Hematopoietic multipotent progenitor cell treated with erythropoietin and hydrocortisone succinate and interleukin-3 and kit ligand, for 8 days (in vitro differentiated cells): ENCODE results near the gene CGB8.
"Not testable (repeated sequence)": the region's sequence is repeated elsewhere in the genome, so short reads cannot be mapped to it uniquely, and the experiment has no call there.

Experiments used
- DNase-seq: peaks from one replicate; pipeline ENCODE4 v3.0.0-alpha.2; 2015

Gene CGB8

GRCh38 chr19:49064768-49065611, 16.1 kb upstream of the CGB8 start, which contains the start of gene NTF4:
Gene NTF4, minus strand, starts transcription at chr19:49064818. Its CDS starts 2,821 bp downstream, at chr19:49061997.
- DNase-seq, result no peak

- no peak for DNase-seq
These were observed 15.2 kb upstream of the CGB8 start for GRCh38 chr19:49064029-49064629.

- no peak for DNase-seq
These were observed 12.5 kb upstream of the CGB8 start for GRCh38 chr19:49061445-49061844.

- no peak for DNase-seq
These were observed 12.1 kb upstream of the CGB8 start for GRCh38 chr19:49061000-49061399.

- no peak for DNase-seq
These were observed 10.1 kb upstream of the CGB8 start for GRCh38 chr19:49059053-49059452.

GRCh38 chr19:49058562-49058961, 9.7 kb upstream of the CGB8 start:
- no peak for DNase-seq

- no peak for DNase-seq
These were observed 8.8 kb upstream of the CGB8 start, which contains the start of gene CGB7 for GRCh38 chr19:49057636-49058234. Gene CGB7, minus strand, starts transcription at chr19:49057749. Its CDS starts 2,374 bp downstream, at chr19:49055375.

- DNase-seq, result not testable (repeated sequence)
These were observed 8.1 kb upstream of the CGB8 start for GRCh38 chr19:49056902-49057596.

GRCh38 chr19:49056101-49056901, 7.4 kb upstream of the CGB8 start:
- DNase-seq, result peak; percentile 25

- DNase-seq, result not testable (repeated sequence)
These were observed 1.6 kb upstream of the CGB8 start for GRCh38 chr19:49050376-49051033.

GRCh38 chr19:49049834-49050233, 923 bp upstream of the CGB8 start:
- DNase-seq, result not testable (repeated sequence)

GRCh38 chr19:49043548-49043947, 5.4 kb downstream of the CGB8 start, which contains the start of gene CGB5:
Gene CGB5, plus strand, starts transcription at chr19:49043848. Its CDS starts 362 bp downstream, at chr19:49044210.
- not testable (repeated sequence) for DNase-seq

GRCh38 chr19:49042666-49043065, 6.2 kb downstream of the CGB8 start:
- not testable (repeated sequence) for DNase-seq

- no peak for DNase-seq
These were observed 6.7 kb downstream of the CGB8 start for GRCh38 chr19:49042177-49042576.

GRCh38 chr19:49039736-49040135, 9.2 kb downstream of the CGB8 start:
- DNase-seq, result not testable (repeated sequence)

- DNase-seq, result not testable (repeated sequence)
These were observed 10.2 kb downstream of the CGB8 start for GRCh38 chr19:49038557-49039276.

GRCh38 chr19:49038111-49038510, 10.8 kb downstream of the CGB8 start:
- not testable (repeated sequence) for DNase-seq

- DNase-seq, result peak; percentile 58
These were observed 12.1 kb downstream of the CGB8 start, which contains the start of gene CGB1 for GRCh38 chr19:49036815-49037214. Gene CGB1, minus strand, starts transcription at chr19:49036895. Its CDS starts 184 bp downstream, at chr19:49036711.

GRCh38 chr19:49031642-49032301, 17.1 kb downstream of the CGB8 start, which contains the start of gene CGB2:
Gene CGB2, plus strand, starts transcription at chr19:49031890. Its CDS starts 206 bp downstream, at chr19:49032096.
- peak; percentile 75 for DNase-seq

- DNase-seq, result not testable (repeated sequence)
These were observed 18.6 kb downstream of the CGB8 start for GRCh38 chr19:49030323-49030722.
